ENCODE results near the gene CNTLN. TPM values are rescaled to one million over a fixed set of nuclear protein-coding genes. Genes with fewer than 3 reads are reported as not detected.

CNTLN gene
- total and polyA plus RNA-seq, 2 donors (not counting 1 experiment from before 2014, with no cell fraction given), result 9.1 to 13.0 TPM

DNA sequence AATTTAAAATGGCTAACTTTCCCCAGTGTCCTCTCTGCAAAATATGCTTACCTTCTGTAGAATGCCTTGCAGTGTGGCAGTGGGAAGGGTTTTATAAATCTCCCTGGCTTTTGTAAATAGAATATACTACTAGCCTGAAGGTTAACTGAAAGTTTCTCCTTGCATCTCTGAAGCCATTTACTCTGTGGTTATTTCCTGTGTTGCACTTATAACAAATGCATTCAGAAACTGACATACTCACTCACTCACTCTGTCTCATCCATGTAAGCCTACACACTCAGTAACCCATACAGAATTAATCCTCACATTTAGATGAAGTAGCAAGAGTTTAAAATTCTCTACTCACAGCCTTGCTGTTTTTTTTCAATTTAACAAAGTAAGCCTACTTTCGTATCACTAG, 356.9 kb downstream of the CNTLN start:
- Histone ChIP-seq H2AFZ (ENCODE audit: low read length) (no peak overlapping the region), H3K36me3 (ENCODE audit: control insufficient read depth, insufficient read depth, low read length) (no peaks in the 10 kb centered on the region), H3K27ac (ENCODE audit: insufficient read depth, low read length) (no peak overlapping the region), H4K20me1 (ENCODE audit: control insufficient read depth, extremely low read depth, insufficient read depth, low read length) (no peaks in the 10 kb centered on the region), H3K9me3 (ENCODE audit: control insufficient read depth, insufficient read depth, low read depth, low read length) (no peaks in the 10 kb centered on the region), H3K4me2 (ENCODE audit: extremely low read depth, insufficient read depth, low read length) (no peak overlapping the region), H3K9ac (ENCODE audit: insufficient read depth, low read length) (no peak overlapping the region), H3K4me3 (replicated peaks in 1 of 4; ENCODE audit: control extremely low read depth in 1 of 4, insufficient read depth in 1 of 4, low read depth in 3 of 4, low read length in 4 of 4) (no peak overlapping the region), H3K79me2 (ENCODE audit: control insufficient read depth, insufficient read depth, low read length) (no peaks in the 10 kb centered on the region), H3K4me1 (ENCODE audit: control insufficient read depth, extremely low read depth, insufficient read depth, low read length) (no peaks in the 10 kb centered on the region), H3K27me3 (ENCODE audit: control insufficient read depth, insufficient read depth, low read length) (no peaks in the 10 kb centered on the region)
- no peak for DNase-seq (ENCODE audit: low read depth in 2 of 2)
- TF ChIP-seq EZH2 (IDR thresholded peaks at IDR 0.05; ENCODE audit: low read length, missing control alignments), result no peak
- TF ChIP-seq, protein P1, sequence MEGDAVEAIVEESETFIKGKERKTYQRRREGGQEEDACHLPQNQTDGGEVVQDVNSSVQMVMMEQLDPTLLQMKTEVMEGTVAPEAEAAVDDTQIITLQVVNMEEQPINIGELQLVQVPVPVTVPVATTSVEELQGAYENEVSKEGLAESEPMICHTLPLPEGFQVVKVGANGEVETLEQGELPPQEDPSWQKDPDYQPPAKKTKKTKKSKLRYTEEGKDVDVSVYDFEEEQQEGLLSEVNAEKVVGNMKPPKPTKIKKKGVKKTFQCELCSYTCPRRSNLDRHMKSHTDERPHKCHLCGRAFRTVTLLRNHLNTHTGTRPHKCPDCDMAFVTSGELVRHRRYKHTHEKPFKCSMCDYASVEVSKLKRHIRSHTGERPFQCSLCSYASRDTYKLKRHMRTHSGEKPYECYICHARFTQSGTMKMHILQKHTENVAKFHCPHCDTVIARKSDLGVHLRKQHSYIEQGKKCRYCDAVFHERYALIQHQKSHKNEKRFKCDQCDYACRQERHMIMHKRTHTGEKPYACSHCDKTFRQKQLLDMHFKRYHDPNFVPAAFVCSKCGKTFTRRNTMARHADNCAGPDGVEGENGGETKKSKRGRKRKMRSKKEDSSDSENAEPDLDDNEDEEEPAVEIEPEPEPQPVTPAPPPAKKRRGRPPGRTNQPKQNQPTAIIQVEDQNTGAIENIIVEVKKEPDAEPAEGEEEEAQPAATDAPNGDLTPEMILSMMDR (conservative IDR thresholded peaks at IDR 0.05 in 1 of 2, IDR thresholded peaks at IDR 0.05 in 1 of 2; ENCODE audit: low read depth in 1 of 2, low read length in 2 of 2), result no peak

DNA sequence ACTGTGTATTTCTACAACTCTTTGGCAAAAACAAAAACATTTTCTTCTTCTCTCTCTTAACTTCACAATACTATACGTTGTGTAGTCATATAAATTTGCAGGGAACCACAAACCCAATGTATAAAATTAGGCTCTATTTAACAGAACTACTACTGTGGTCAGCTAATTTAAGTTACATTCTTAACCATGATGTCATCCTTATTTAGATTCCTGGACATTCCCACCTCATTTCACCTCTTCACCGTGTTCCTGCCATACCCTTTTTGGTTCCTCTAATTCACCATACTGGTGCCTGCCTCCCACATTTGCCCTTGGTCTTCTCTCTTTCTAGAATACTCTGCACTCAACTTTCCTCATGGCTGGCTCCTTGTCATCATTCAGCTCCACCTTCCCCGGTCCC, 368.4 kb downstream of the CNTLN start:
- Histone ChIP-seq H3K27ac (ENCODE audit: insufficient read depth, low read length) (no peak overlapping the region), H2AFZ (ENCODE audit: low read length) (no peak overlapping the region), H3K4me3 (replicated peaks in 1 of 4; ENCODE audit: control extremely low read depth in 1 of 4, insufficient read depth in 1 of 4, low read depth in 3 of 4, low read length in 4 of 4) (no peak overlapping the region), H3K9me3 (ENCODE audit: control insufficient read depth, insufficient read depth, low read depth, low read length) (no peaks in the 10 kb centered on the region), H3K79me2 (ENCODE audit: control insufficient read depth, insufficient read depth, low read length) (no peaks in the 10 kb centered on the region), H4K20me1 (ENCODE audit: control insufficient read depth, extremely low read depth, insufficient read depth, low read length) (no peaks in the 10 kb centered on the region), H3K36me3 (ENCODE audit: control insufficient read depth, insufficient read depth, low read length) (no peaks in the 10 kb centered on the region), H3K4me1 (ENCODE audit: control insufficient read depth, extremely low read depth, insufficient read depth, low read length) (no peaks in the 10 kb centered on the region), H3K4me2 (ENCODE audit: extremely low read depth, insufficient read depth, low read length) (no peak overlapping the region), H3K9ac (ENCODE audit: insufficient read depth, low read length) (no peak overlapping the region), H3K27me3 (ENCODE audit: control insufficient read depth, insufficient read depth, low read length) (no peaks in the 10 kb centered on the region)
- TF ChIP-seq EZH2 (IDR thresholded peaks at IDR 0.05; ENCODE audit: low read length, missing control alignments), result no peak
- no peak for DNase-seq (ENCODE audit: low read depth in 2 of 2)

DNA sequence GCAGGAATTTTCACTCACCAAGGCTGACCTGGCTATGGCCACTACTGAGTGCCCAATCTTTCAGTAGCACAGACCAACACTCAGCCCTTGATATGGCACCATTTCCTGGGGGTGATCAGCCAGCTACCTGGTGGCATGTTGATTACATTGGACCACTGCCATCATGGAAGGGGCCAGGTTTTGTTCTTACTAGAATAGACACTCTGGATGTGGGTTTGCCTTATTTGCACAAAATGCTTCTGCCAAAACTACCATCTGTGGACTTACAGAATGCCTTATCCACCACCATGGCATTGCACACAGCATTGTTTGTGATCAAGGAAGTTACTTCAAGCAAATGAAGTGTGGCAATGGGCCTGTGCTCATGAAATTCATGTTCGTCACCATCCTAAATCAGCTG, 374.3 kb downstream of the CNTLN start:
- H3K36me3 ChIP-seq (ENCODE audit: control insufficient read depth, insufficient read depth, low read length), result no peaks in the 10 kb centered on the region
- TF ChIP-seq, protein P1 (conservative IDR thresholded peaks at IDR 0.05 in 1 of 2, IDR thresholded peaks at IDR 0.05 in 1 of 2; ENCODE audit: low read depth in 1 of 2, low read length in 2 of 2), result no peak
- TF ChIP-seq EZH2 (IDR thresholded peaks at IDR 0.05; ENCODE audit: low read length, missing control alignments), result no peak
- H3K79me2 ChIP-seq (ENCODE audit: control insufficient read depth, insufficient read depth, low read length), result no peaks in the 10 kb centered on the region
- no peak overlapping the region for H3K9ac ChIP-seq (ENCODE audit: insufficient read depth, low read length)
- no peak overlapping the region for H3K4me2 ChIP-seq (ENCODE audit: extremely low read depth, insufficient read depth, low read length)
- no peaks in the 10 kb centered on the region for H3K4me1 ChIP-seq (ENCODE audit: control insufficient read depth, extremely low read depth, insufficient read depth, low read length)
- H3K4me3 ChIP-seq (replicated peaks in 1 of 4; ENCODE audit: control extremely low read depth in 1 of 4, insufficient read depth in 1 of 4, low read depth in 3 of 4, low read length in 4 of 4), result no peak overlapping the region
- no peak overlapping the region for H3K27ac ChIP-seq (ENCODE audit: insufficient read depth, low read length)
- DNase-seq (ENCODE audit: low read depth in 2 of 2), result no peak
- H3K27me3 ChIP-seq (ENCODE audit: control insufficient read depth, insufficient read depth, low read length), result no peaks in the 10 kb centered on the region
- H3K9me3 ChIP-seq (ENCODE audit: control insufficient read depth, insufficient read depth, low read depth, low read length), result no peaks in the 10 kb centered on the region
- no peak overlapping the region for H2AFZ ChIP-seq (ENCODE audit: low read length)
- H4K20me1 ChIP-seq (ENCODE audit: control insufficient read depth, extremely low read depth, insufficient read depth, low read length), result no peaks in the 10 kb centered on the region
